HTR-8/SVneo (cell line): ENCODE data around the gene C1orf56.

Experiments
- DNase-seq: peaks from one replicate; pipeline ENCODE4 v3.0.0; 2011; ENCODE audit warnings: low spot score, mixed read lengths; ENCODE audit not compliant: insufficient read length
- FAIRE-seq: peaks from 2 replicates; lab custom pipeline; 2011; peaks lifted over from hg19 to GRCh38; lab: Jason Lieb, UNC

Gene C1orf56

GRCh38 chr1:151047591-151047924 lies at the start of gene C1orf56:
C1orf56 (plus strand) TSS chr1:151047751; CDS start chr1:151047848, 97 bp downstream.
- no peak for FAIRE-seq

GRCh38 chr1:150997949-150998348 lies 49.6 kb upstream of the C1orf56 start:
- DNase-seq (no peak), FAIRE-seq (no peak)

More at GRCh38 chr1:151047591-151047924, at the start of gene C1orf56:
- no peak for DNase-seq

GRCh38 chr1:150999051-150999674 lies 48.4 kb upstream of the C1orf56 start:
- FAIRE-seq (no peak), DNase-seq (no peak)

GRCh38 chr1:150999926-151000325 lies 47.6 kb upstream of the C1orf56 start:
- FAIRE-seq = no peak
- DNase-seq = no peak

- FAIRE-seq (no peak), DNase-seq (no peak)
These were observed 47.1 kb upstream of the C1orf56 start for GRCh38 chr1:151000408-151000807.

GRCh38 chr1:151001602-151002001 lies 45.9 kb upstream of the C1orf56 start:
- FAIRE-seq (no peak), DNase-seq (no peak)

GRCh38 chr1:151002051-151002450 lies 45.5 kb upstream of the C1orf56 start:
- DNase-seq (no peak), FAIRE-seq (no peak)

GRCh38 chr1:151002611-151003010 lies 44.9 kb upstream of the C1orf56 start:
- DNase-seq = no peak
- no peak for FAIRE-seq

- no peak for FAIRE-seq
These were observed 44.4 kb upstream of the C1orf56 start for GRCh38 chr1:151003180-151003579.

GRCh38 chr1:151005729-151006319 lies 41.7 kb upstream of the C1orf56 start:
- no peak for DNase-seq
- FAIRE-seq = no peak

More at GRCh38 chr1:151003180-151003579, 44.4 kb upstream of the C1orf56 start:
- no peak for DNase-seq

GRCh38 chr1:151006327-151007052 lies 41.1 kb upstream of the C1orf56 start, which contains the start of gene MINDY1:
MINDY1 (minus strand) TSS chr1:151006902; CDS start chr1:151002617, 4,285 bp downstream.
- FAIRE-seq (no peak), DNase-seq (peak; percentile 76)

- FAIRE-seq (no peak), DNase-seq (no peak)
These were observed 39.7 kb upstream of the C1orf56 start for GRCh38 chr1:151007853-151008243.

GRCh38 chr1:151008244-151009205 lies 39.0 kb upstream of the C1orf56 start, which contains the start of gene PRUNE1:
PRUNE1 (plus strand) TSS chr1:151008449; CDS start chr1:151008633, 184 bp downstream.
- no peak for FAIRE-seq
- DNase-seq = peak; percentile 96

GRCh38 chr1:151009206-151009587 lies 38.4 kb upstream of the C1orf56 start:
- no peak for DNase-seq
- FAIRE-seq = no peak

GRCh38 chr1:151009674-151010345 lies 37.7 kb upstream of the C1orf56 start:
- DNase-seq = no peak
- no peak for FAIRE-seq

GRCh38 chr1:151010346-151010726 lies 37.2 kb upstream of the C1orf56 start:
- DNase-seq (no peak), FAIRE-seq (no peak)

GRCh38 chr1:151011154-151011850 lies 36.2 kb upstream of the C1orf56 start:
- no peak for DNase-seq
- no peak for FAIRE-seq

- no peak for DNase-seq
- FAIRE-seq = no peak
These were observed 34.7 kb upstream of the C1orf56 start for GRCh38 chr1:151012684-151013471.
